ENCODE data around the gene FOXN3.

The FOXN3 gene

GRCh38 chr14:89408907-89409700, 7.9 kb downstream of the FOXN3 start:
- no peak for DNase-seq

GRCh38 chr14:89407856-89408255, 9.2 kb downstream of the FOXN3 start:
- DNase-seq = no peak

GRCh38 chr14:89406941-89407340, 10.1 kb downstream of the FOXN3 start:
- DNase-seq = no peak

GRCh38 chr14:89406361-89406760, 10.7 kb downstream of the FOXN3 start:
- no peak for DNase-seq

- DNase-seq = no peak
These were observed 11.3 kb downstream of the FOXN3 start for GRCh38 chr14:89405712-89406111.

- no peak for DNase-seq
These were observed 14.7 kb downstream of the FOXN3 start for GRCh38 chr14:89402363-89402762.

- DNase-seq = no peak
These were observed 15.3 kb downstream of the FOXN3 start for GRCh38 chr14:89401761-89402160.

- no peak for DNase-seq
These were observed 15.8 kb downstream of the FOXN3 start for GRCh38 chr14:89401241-89401640.

- DNase-seq = no peak
These were observed 16.5 kb downstream of the FOXN3 start for GRCh38 chr14:89400529-89400928.

- DNase-seq = peak; percentile 70
These were observed 17.4 kb downstream of the FOXN3 start for GRCh38 chr14:89399594-89400068.

- DNase-seq = no peak
These were observed 17.9 kb downstream of the FOXN3 start for GRCh38 chr14:89399157-89399556.

GRCh38 chr14:89397569-89398230, 19.3 kb downstream of the FOXN3 start:
- DNase-seq = no peak

GRCh38 chr14:89394972-89395371, 22.1 kb downstream of the FOXN3 start:
- no peak for DNase-seq

GRCh38 chr14:89393222-89393745, 23.7 kb downstream of the FOXN3 start:
- no peak for DNase-seq

GRCh38 chr14:89392181-89392580, 24.9 kb downstream of the FOXN3 start:
- DNase-seq = no peak

GRCh38 chr14:89391556-89391955, 25.5 kb downstream of the FOXN3 start:
- DNase-seq = no peak

GRCh38 chr14:89391123-89391522, 25.9 kb downstream of the FOXN3 start:
- DNase-seq = no peak

GRCh38 chr14:89388853-89389252, 28.2 kb downstream of the FOXN3 start:
- DNase-seq = no peak

GRCh38 chr14:89387922-89388685, 28.9 kb downstream of the FOXN3 start:
- no peak for DNase-seq

- DNase-seq = no peak
These were observed 30.7 kb downstream of the FOXN3 start for GRCh38 chr14:89386212-89386886.

GRCh38 chr14:89384636-89385035, 32.4 kb downstream of the FOXN3 start:
- no peak for DNase-seq

GRCh38 chr14:89384023-89384422, 33.0 kb downstream of the FOXN3 start:
- no peak for DNase-seq
